Natural killer cell (primary cell): ENCODE measurements around the gene CD164L2. TPM values are rescaled to one million over a fixed set of nuclear protein-coding genes. Genes with fewer than 3 reads are reported as not detected.

Experiments
- ATAC-seq, 3 donors: fragments of 150-1000 bp in 2 of 3; fragments of 200-7000 bp in 1 of 3; cut with Tn5 transposase; 1 replicate in 1 of 3; 2 replicates in 2 of 3; pipeline ENCODE4 v1.10.0; 2021; ENCODE audit warnings: mild to moderate bottlenecking in 2 of 3, moderate library complexity in 2 of 3
- DNase-seq, 2 donors: peaks; one replicate each; pipeline versions ENCODE4 v3.0.0 to v3.0.0-alpha.2; 2013 to 2021; ENCODE audit warnings: mixed read lengths in 1 of 2
- H3K27ac ChIP-seq: one replicate; pipeline ENCODE4 v1.5.1; 2013; ENCODE audit warnings: mild to moderate bottlenecking, low read length
- H3K27me3 ChIP-seq: one replicate; pipeline ENCODE4 v1.6.1; 2013; ENCODE audit warnings: low read length; ENCODE audit not compliant: control insufficient read depth, insufficient read depth
- H3K36me3 ChIP-seq: one replicate; pipeline ENCODE4 v1.6.1; 2013; ENCODE audit warnings: low read length; ENCODE audit not compliant: control insufficient read depth, insufficient read depth
- H3K4me1 ChIP-seq: one replicate; pipeline ENCODE4 v1.6.1; 2013; ENCODE audit warnings: low read length; ENCODE audit not compliant: control insufficient read depth, insufficient read depth
- H3K4me3 ChIP-seq: one replicate; pipeline ENCODE4 v1.5.1; 2013; ENCODE audit warnings: low read length
- H3K9me3 ChIP-seq: one replicate; pipeline ENCODE4 v1.6.1; 2013; ENCODE audit warnings: low read length; ENCODE audit not compliant: control insufficient read depth, insufficient read depth
- H3K27ac Mint-ChIP-seq, 2 donors: one replicate each; pipeline ENCODE4 v1.8.0; 2022; ENCODE audit warnings: mild to moderate bottlenecking in 2 of 2, mixed read lengths in 2 of 2, moderate library complexity in 1 of 2
- H3K27me3 Mint-ChIP-seq, 2 donors: one replicate each; pipeline ENCODE4 v1.8.0; 2022; ENCODE audit warnings: low read depth in 2 of 2, mixed read lengths in 2 of 2
- H3K36me3 Mint-ChIP-seq: one replicate; pipeline ENCODE4 v1.8.0; 2022; ENCODE audit warnings: mixed read lengths
- H3K4me1 Mint-ChIP-seq, 2 donors: one replicate each; pipeline ENCODE4 v1.8.0; 2022; ENCODE audit warnings: mixed read lengths in 2 of 2
- H3K4me3 Mint-ChIP-seq: one replicate; pipeline ENCODE4 v1.8.0; 2022; ENCODE audit warnings: mild to moderate bottlenecking, moderate library complexity, mixed read lengths
- H3K9me3 Mint-ChIP-seq, 2 donors: one replicate each; pipeline ENCODE4 v1.8.0; 2022; ENCODE audit warnings: mixed read lengths in 2 of 2
- WGBS: methylation state at CpG from one replicate; pipeline ENCODE4 v1.1.7; 2013; ENCODE audit warnings: missing lambda C conversion rate; ENCODE audit not compliant: insufficient coverage; 5-methylcytosine and 5-hydroxymethylcytosine counted together
- intact Hi-C: fragments of 100-400 bp; cut with micrococcal nuclease; formaldehyde crosslinking; loops from one replicate; pipeline ENCODE4 v1.14.2; 2022
- total RNA-seq, 4 donors: library from RNA; stranded (reverse); fragments of 120-200 nt in 1 of 4; gene quantifications; one replicate each; pipeline versions ENCODE4 v1.2.3 to v1.2.4, GENCODE V29; 2013 to 2022
- TF ChIP-seq, protein P1 (sequence below): fragments of 200-600 bp; IDR thresholded peaks from one replicate; pipeline ENCODE4 v1.8.0; 2022; ENCODE audit warnings: antibody characterized with exemption

Gene CD164L2
- total RNA-seq, 3 donors from 2014 or later (not counting 1 experiment from before 2014, with no cell fraction given): 0.40 TPM; not detected in 2

DNA sequence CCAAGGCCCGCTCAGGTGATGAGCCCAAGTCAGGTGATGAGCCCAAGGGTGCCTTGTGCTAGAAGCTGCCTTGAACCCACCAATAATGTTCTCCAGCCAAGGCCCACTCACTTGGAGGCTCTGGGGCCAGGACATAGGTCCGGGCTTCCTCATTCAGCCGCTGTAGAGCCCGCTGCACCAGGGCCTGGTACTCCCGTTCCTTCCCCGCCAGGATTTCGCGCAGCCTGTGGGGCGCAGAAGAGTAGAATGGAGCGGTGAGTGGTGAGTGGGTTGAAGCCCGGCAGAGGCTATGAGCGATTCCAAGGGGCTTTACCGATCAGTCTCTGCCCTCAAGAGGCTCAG, 26.9 kb downstream of the CD164L2 start:
- Mint-ChIP-seq H3K9me3 (no peaks in the 10 kb centered on the region), H3K27me3 (no peaks in the 10 kb centered on the region), H3K36me3 (no peaks in the 10 kb centered on the region), H3K27ac (peak overlapping the region; percentile 78 to 84), H3K4me1 (peaks cover 25 to 41% of the 10 kb centered on the region in 2 donors), H3K4me3 (peak overlapping the region; percentile 68)
- ATAC-seq (no peak), DNase-seq (no peak)
- peaks cover 50% of the 10 kb centered on the region for H3K4me1 ChIP-seq
- peaks cover 10% of the 10 kb centered on the region for H3K36me3 ChIP-seq
- H3K4me3 ChIP-seq: peak overlapping the region; percentile 4
- 83% methylated on average over 13 of the region's 13 CpGs for WGBS
- H3K9me3 ChIP-seq: no peaks in the 10 kb centered on the region
- peak overlapping the region; percentile 74 for H3K27ac ChIP-seq
- intact Hi-C loops: loop anchor here (1.0 to 2.0 kb wide), 3 partner anchors 14 to 33 kb away; partner anchors contain the start of genes SYTL1 and TMEM222
- no peaks in the 10 kb centered on the region for H3K27me3 ChIP-seq
- TF ChIP-seq, protein P1, sequence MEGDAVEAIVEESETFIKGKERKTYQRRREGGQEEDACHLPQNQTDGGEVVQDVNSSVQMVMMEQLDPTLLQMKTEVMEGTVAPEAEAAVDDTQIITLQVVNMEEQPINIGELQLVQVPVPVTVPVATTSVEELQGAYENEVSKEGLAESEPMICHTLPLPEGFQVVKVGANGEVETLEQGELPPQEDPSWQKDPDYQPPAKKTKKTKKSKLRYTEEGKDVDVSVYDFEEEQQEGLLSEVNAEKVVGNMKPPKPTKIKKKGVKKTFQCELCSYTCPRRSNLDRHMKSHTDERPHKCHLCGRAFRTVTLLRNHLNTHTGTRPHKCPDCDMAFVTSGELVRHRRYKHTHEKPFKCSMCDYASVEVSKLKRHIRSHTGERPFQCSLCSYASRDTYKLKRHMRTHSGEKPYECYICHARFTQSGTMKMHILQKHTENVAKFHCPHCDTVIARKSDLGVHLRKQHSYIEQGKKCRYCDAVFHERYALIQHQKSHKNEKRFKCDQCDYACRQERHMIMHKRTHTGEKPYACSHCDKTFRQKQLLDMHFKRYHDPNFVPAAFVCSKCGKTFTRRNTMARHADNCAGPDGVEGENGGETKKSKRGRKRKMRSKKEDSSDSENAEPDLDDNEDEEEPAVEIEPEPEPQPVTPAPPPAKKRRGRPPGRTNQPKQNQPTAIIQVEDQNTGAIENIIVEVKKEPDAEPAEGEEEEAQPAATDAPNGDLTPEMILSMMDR: no peak

GRCh38 chr1:27355683-27356082, 27.4 kb downstream of the CD164L2 start:
- H3K36me3 ChIP-seq: peaks cover 15% of the 10 kb centered on the region
- Mint-ChIP-seq H3K36me3 (no peaks in the 10 kb centered on the region), H3K27me3 (no peaks in the 10 kb centered on the region), H3K9me3 (no peaks in the 10 kb centered on the region), H3K27ac (peak overlapping the region; percentile 78 to 84), H3K4me3 (peak overlapping the region; percentile 47), H3K4me1 (peaks cover 25 to 38% of the 10 kb centered on the region in 2 donors)
- H3K9me3 ChIP-seq: no peaks in the 10 kb centered on the region
- TF ChIP-seq, protein P1: no peak
- H3K27ac ChIP-seq: peak overlapping the region; percentile 74
- peaks cover 49% of the 10 kb centered on the region for H3K4me1 ChIP-seq
- H3K27me3 ChIP-seq: no peaks in the 10 kb centered on the region
- intact Hi-C loops: loop anchor here (1.0 to 2.0 kb wide), 3 partner anchors 13 to 33 kb away; partner anchors contain the start of genes SYTL1 and TMEM222
- ATAC-seq: no peak
- no peak for DNase-seq
- H3K4me3 ChIP-seq: no peak overlapping the region
- 63% methylated on average over 5 of the region's 5 CpGs for WGBS

DNA sequence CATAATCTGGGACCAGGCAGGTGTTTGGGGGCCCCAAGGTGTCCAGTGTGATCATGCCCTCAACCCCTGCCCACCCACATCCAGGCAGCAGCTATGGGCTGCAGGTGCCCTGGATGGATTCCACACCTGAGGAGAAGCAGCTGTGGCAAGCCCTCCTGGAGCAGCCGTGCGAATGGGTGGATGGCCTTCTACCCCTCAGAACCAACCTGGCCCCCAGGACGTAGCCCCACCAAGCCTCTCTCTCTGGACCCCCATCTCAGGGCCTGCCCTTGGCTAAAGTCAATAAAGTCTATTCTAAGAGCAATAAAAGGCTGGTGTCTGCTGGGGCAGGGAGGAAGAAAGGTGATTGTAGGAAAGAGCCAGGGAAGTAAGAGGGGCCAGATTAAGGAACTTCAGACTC, 29.5 kb downstream of the CD164L2 start:
- H3K4me3 ChIP-seq: no peak overlapping the region
- H3K27me3 ChIP-seq: no peaks in the 10 kb centered on the region
- Mint-ChIP-seq H3K27me3 (no peaks in the 10 kb centered on the region), H3K4me1 (peaks cover 13 to 23% of the 10 kb centered on the region in 2 donors), H3K36me3 (no peaks in the 10 kb centered on the region), H3K9me3 (no peaks in the 10 kb centered on the region), H3K27ac (peak overlapping the region; percentile 60 to 67), H3K4me3 (no peak overlapping the region)
- no peak overlapping the region for H3K27ac ChIP-seq
- 91% methylated on average over 2 of the region's 3 CpGs for WGBS
- H3K9me3 ChIP-seq: no peaks in the 10 kb centered on the region
- H3K36me3 ChIP-seq: peaks cover 23% of the 10 kb centered on the region
- ATAC-seq (no peak), DNase-seq (no peak)
- TF ChIP-seq, protein P1: no peak
- intact Hi-C loops: no loop called here
- H3K4me1 ChIP-seq: peaks cover 48% of the 10 kb centered on the region

- TF ChIP-seq, protein P1: no peak
- Mint-ChIP-seq H3K9me3 (no peaks in the 10 kb centered on the region), H3K36me3 (no peaks in the 10 kb centered on the region), H3K27ac (no peak overlapping the region), H3K27me3 (no peaks in the 10 kb centered on the region), H3K4me1 (peaks cover 13 to 23% of the 10 kb centered on the region in 2 donors), H3K4me3 (no peak overlapping the region)
- ATAC-seq: no peak
- no peak overlapping the region for H3K27ac ChIP-seq
- no peak for DNase-seq
- H3K4me1 ChIP-seq: peaks cover 46% of the 10 kb centered on the region
- H3K9me3 ChIP-seq: no peaks in the 10 kb centered on the region
- H3K36me3 ChIP-seq: peaks cover 23% of the 10 kb centered on the region
- H3K4me3 ChIP-seq: no peak overlapping the region
- WGBS: 97% methylated on average over 13 of the region's 13 CpGs
- no peaks in the 10 kb centered on the region for H3K27me3 ChIP-seq
- intact Hi-C loops: no loop called here
These were observed 30.0 kb downstream of the CD164L2 start for GRCh38 chr1:27353166-27353565.
